AG04450 (cell line): ENCODE data around the gene CCSER2. TPM values are rescaled to one million over a fixed set of nuclear protein-coding genes. Genes with fewer than 3 reads are reported as not detected.

Experiments
- CTCF ChIA-PET: fragments of 300-600, 350-600 bp; formaldehyde crosslinking; extraction: SDS; loops from one replicate; lab custom pipeline; 2022; ENCODE audit warnings: antibody characterized with exemption, inconsistent platforms; lab: Charles Lee
- POLR2A ChIA-PET: fragments of 350-600 bp; formaldehyde crosslinking; extraction: SDS; loops from one replicate; lab custom pipeline; 2021; ENCODE audit warnings: antibody characterized with exemption, inconsistent platforms; lab: Yijun Ruan, JAX
- DNase-seq: peaks from one replicate; pipeline ENCODE4 v3.0.0-alpha.2; 2011; ENCODE audit warnings: low read depth, low spot score
- H3K27ac ChIP-seq: one replicate; pipeline ENCODE4 v1.5.1; 2012; ENCODE audit warnings: low read depth, low read length, control low read depth
- H3K27me3 ChIP-seq: one replicate; pipeline ENCODE4 v1.6.0; 2012; ENCODE audit warnings: low read length; ENCODE audit not compliant: control insufficient read depth, insufficient read depth
- H3K4me3 ChIP-seq: 2 replicates; pipeline ENCODE4 v1.5.1; 2011; ENCODE audit warnings: mild to moderate bottlenecking, low read depth, low read length, control low read depth
- H3K9me3 ChIP-seq: 2 replicates; pipeline ENCODE4 v1.5.1; 2012; ENCODE audit warnings: low read length; ENCODE audit not compliant: control insufficient read depth, insufficient read depth
- polyA plus RNA-seq: library from polyadenylated mRNA; depleted of rRNA; stranded (reverse); fragments of >200 nt; gene quantifications from 2 replicates; pipeline ENCODE4 v1.2.3, GENCODE V29; 2011
- TF ChIP-seq, protein P1 (sequence below): IDR thresholded peaks from 2 replicates; pipeline ENCODE4 v1.5.1; 2011; ENCODE audit warnings: low read depth, low read length, control low read depth, inconsistent platforms

Gene CCSER2
- polyA plus RNA-seq, 1 experiment = 51.0 TPM

DNA sequence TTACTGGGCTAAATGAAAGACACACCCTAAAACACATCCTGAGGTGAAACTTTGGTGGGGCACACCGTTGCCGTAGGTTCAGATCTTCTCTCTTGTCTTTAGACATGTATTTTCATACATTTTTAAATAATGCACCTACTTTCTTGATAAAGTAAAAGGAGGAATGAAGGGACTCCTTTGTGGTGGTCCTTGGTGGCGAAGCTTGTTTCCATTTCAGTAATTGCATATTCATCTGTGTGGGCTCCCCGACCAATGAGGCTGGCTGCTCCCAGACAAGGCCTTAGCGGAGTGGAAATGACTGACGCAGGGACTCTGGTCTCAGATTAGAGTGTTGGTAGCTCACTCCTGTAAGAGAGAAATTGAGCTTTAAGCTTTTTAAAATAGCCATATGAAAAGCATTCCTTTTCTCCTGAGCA, 815 bp downstream of the CCSER2 start:
- H3K9me3 ChIP-seq = no peaks in the 10 kb centered on the region
- ChIA-PET CTCF (interaction anchor here (0.9 to 2.8 kb wide), 3 partner anchors 9 to 211 kb away, joined by 3 to 9 read pairs (median 5); no protein-coding TSS in a partner anchor), POLR2A (no interaction called here)
- peak overlapping the region; percentile 54 for H3K27ac ChIP-seq
- peak overlapping the region; percentile 75 for H3K4me3 ChIP-seq
- no peaks in the 10 kb centered on the region for H3K27me3 ChIP-seq
- DNase-seq = no peak
- TF ChIP-seq, protein P1, sequence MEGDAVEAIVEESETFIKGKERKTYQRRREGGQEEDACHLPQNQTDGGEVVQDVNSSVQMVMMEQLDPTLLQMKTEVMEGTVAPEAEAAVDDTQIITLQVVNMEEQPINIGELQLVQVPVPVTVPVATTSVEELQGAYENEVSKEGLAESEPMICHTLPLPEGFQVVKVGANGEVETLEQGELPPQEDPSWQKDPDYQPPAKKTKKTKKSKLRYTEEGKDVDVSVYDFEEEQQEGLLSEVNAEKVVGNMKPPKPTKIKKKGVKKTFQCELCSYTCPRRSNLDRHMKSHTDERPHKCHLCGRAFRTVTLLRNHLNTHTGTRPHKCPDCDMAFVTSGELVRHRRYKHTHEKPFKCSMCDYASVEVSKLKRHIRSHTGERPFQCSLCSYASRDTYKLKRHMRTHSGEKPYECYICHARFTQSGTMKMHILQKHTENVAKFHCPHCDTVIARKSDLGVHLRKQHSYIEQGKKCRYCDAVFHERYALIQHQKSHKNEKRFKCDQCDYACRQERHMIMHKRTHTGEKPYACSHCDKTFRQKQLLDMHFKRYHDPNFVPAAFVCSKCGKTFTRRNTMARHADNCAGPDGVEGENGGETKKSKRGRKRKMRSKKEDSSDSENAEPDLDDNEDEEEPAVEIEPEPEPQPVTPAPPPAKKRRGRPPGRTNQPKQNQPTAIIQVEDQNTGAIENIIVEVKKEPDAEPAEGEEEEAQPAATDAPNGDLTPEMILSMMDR = no peak

DNA sequence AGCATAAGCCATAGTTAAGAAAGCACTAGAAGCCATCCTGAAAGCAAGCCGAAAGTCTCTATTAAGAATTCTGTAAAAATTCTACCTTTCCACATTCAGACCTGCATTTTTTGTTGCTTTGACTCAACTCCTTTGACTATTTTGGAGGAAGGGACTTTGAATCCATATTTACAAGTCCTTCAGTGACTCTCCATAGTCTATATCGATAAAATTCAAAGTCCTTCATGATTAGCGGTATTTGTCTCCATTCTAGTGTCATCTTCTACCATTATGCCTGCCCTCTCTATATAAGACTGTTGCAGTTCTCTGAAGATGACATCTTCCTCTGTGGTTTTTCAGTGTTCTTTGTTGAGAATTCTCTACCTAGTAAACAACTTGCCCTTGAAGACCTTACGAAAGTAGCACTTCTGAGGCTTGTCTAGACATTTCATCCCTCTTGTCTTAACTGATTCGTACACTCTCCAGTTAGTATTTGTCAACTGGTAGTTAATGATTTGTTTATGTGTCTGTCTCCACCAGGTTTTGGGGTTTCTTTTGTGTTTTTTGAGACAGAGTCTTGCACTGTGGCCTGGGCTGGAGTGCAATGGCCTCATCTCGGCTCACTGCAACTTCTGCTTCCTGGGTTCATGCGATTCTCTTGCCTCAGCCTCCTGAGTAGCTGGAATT, 1.7 kb downstream of the CCSER2 start:
- DNase-seq = no peak
- TF ChIP-seq, protein P1 = no peak
- Histone ChIP-seq H3K4me3 (peak overlapping the region; percentile 75), H3K27ac (no peak overlapping the region), H3K27me3 (no peaks in the 10 kb centered on the region), H3K9me3 (no peaks in the 10 kb centered on the region)
- CTCF ChIA-PET = interaction anchor here (1.3 to 2.8 kb wide), 2 partner anchors 207 to 210 kb away, joined by 5 to 9 read pairs; no protein-coding TSS in a partner anchor
- POLR2A ChIA-PET = no interaction called here

DNA sequence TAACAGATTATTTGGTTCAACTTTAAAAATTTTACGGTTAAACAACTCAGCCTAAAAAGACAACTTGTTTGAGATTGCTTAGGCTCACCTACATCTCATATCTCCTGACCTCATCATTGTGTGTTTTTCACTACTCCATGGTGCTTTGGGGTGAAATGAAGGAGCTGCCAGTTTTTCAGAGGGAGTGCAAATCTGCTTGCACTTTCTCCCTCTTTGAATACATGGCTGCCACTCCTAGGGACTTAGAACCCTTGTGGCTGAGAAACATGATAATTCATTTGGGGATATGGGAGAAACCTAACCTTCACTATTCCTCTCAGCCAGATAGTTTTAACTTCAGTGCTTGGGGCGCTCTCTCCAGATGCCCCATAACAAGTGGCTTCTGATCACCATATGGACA, 2.7 kb downstream of the CCSER2 start:
- Histone ChIP-seq H3K27me3 (no peaks in the 10 kb centered on the region), H3K27ac (no peak overlapping the region), H3K4me3 (no peak overlapping the region), H3K9me3 (no peaks in the 10 kb centered on the region)
- ChIA-PET POLR2A (no interaction called here), CTCF (interaction anchor here (0.7 kb wide), 1 partner anchor 207 kb away, joined by 3 read pairs; no protein-coding TSS in a partner anchor)
- DNase-seq = no peak
- TF ChIP-seq, protein P1 = no peak

DNA sequence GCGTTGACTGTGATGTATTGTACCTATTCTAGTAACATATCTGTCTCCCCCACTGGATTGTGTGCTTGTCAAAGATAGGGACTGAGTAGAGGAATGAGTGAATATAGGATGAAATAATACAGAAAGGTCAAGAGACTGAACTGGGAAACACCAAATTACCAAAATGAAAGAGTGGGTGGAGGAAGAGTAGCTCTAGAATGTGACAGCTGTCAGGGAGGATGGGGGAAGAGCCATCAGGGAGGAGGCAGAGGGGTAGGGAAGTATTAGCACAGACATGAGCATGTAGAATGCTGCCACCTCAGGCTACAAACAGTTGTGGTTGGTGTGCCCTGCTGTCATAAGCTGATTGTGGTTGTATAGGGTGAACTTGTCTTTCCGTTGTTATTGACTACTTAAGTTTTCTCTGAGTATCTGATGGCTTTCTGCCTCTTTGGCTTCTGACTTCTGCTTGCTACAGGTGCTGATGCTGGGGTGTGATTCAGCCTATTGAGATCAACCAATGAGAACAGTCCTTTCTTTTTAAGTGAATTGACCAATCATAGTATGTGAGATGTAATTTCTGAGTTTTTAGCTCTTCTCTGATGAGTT, 5.6 kb downstream of the CCSER2 start:
- CTCF ChIA-PET = interaction anchor here (0.7 to 1.1 kb wide), 4 partner anchors 41 to 203 kb away, joined by 3 to 4 read pairs (median 3); no protein-coding TSS in a partner anchor

More for the DNA sequence above, 5.6 kb downstream of the CCSER2 start:
- no peak overlapping the region for H3K27ac ChIP-seq
- H3K27me3 ChIP-seq = no peaks in the 10 kb centered on the region
- TF ChIP-seq, protein P1 = no peak
- POLR2A ChIA-PET = no interaction called here
- no peak for DNase-seq
- no peak overlapping the region for H3K4me3 ChIP-seq
- H3K9me3 ChIP-seq = no peaks in the 10 kb centered on the region
